GM06990 (cell line): ENCODE results near the gene CXCR5.

Source experiments
- DNase-seq: peaks from one replicate; pipeline ENCODE4 v3.0.0-alpha.2; 2011; ENCODE audit not compliant: insufficient read length; ENCODE audit errors: extremely low read depth
- H3K27me3 ChIP-seq: replicated peaks from 2 replicates; pipeline ENCODE4 v1.6.0; 2011; ENCODE audit warnings: low read length; ENCODE audit not compliant: control insufficient read depth, insufficient read depth
- H3K36me3 ChIP-seq: 2 replicates; pipeline ENCODE4 v1.5.1; 2011; ENCODE audit warnings: low read length; ENCODE audit not compliant: control insufficient read depth, insufficient read depth
- H3K4me3 ChIP-seq: replicated peaks from 2 replicates; pipeline ENCODE4 v1.5.1; 2011; ENCODE audit warnings: low read depth, mild to moderate bottlenecking, control low read depth, low read length
- TF ChIP-seq, protein P1 (sequence below): IDR thresholded peaks from 2 replicates; pipeline ENCODE4 v1.5.1; 2011; ENCODE audit warnings: low read length, control low read depth, mild to moderate bottlenecking, inconsistent platforms; ENCODE audit not compliant: insufficient read depth, poor library complexity, severe bottlenecking

The CXCR5 gene

DNA sequence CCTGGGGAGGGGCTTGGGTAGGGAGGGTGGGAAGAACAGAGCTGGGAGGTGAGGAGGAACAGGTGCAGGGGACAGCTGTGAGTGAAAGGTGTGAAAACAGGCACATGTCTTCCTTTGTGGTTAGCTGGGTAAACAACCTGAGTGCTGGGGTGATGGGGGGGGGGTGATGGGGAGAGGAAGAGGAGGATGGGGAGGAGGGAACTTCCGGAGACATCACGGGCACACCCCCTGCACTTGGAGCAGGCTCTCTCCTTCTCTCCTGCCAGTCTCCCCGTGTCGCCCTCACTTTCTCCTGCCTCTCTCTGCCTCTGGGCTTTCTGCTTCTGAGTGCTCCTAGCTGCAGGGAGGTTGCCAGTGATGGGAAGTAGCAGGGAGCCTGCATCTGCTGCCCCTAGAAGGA lies 8.8 kb downstream of the CXCR5 start:
- TF ChIP-seq, protein P1, sequence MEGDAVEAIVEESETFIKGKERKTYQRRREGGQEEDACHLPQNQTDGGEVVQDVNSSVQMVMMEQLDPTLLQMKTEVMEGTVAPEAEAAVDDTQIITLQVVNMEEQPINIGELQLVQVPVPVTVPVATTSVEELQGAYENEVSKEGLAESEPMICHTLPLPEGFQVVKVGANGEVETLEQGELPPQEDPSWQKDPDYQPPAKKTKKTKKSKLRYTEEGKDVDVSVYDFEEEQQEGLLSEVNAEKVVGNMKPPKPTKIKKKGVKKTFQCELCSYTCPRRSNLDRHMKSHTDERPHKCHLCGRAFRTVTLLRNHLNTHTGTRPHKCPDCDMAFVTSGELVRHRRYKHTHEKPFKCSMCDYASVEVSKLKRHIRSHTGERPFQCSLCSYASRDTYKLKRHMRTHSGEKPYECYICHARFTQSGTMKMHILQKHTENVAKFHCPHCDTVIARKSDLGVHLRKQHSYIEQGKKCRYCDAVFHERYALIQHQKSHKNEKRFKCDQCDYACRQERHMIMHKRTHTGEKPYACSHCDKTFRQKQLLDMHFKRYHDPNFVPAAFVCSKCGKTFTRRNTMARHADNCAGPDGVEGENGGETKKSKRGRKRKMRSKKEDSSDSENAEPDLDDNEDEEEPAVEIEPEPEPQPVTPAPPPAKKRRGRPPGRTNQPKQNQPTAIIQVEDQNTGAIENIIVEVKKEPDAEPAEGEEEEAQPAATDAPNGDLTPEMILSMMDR: no peak
- H3K36me3 ChIP-seq: peaks cover 1% of the 10 kb centered on the region
- no peak overlapping the region for H3K4me3 ChIP-seq
- no peaks in the 10 kb centered on the region for H3K27me3 ChIP-seq
- DNase-seq: peak; percentile 50

DNA sequence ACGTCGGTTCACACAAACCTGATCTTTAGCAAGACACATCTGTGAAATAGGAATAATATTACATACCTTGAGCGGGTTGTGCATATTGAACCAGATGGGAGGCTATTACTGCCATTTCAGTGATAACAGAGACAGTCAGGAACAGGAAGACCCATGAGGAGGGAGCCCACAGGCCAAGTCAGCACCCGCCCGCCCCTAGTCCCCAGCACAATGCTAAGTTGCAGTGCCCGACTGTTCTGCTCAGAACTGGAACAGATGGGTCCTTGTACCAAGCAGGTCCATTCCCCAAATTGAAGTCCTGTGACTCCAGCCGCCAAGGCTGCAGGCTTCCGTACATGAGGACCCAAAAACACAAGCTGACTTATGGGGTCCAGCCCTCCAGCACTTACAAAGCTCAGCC lies 9.3 kb downstream of the CXCR5 start:
- TF ChIP-seq, protein P1: no peak
- Histone ChIP-seq H3K36me3 (peaks cover 1% of the 10 kb centered on the region), H3K27me3 (no peaks in the 10 kb centered on the region), H3K4me3 (no peak overlapping the region)
- no peak for DNase-seq

DNA sequence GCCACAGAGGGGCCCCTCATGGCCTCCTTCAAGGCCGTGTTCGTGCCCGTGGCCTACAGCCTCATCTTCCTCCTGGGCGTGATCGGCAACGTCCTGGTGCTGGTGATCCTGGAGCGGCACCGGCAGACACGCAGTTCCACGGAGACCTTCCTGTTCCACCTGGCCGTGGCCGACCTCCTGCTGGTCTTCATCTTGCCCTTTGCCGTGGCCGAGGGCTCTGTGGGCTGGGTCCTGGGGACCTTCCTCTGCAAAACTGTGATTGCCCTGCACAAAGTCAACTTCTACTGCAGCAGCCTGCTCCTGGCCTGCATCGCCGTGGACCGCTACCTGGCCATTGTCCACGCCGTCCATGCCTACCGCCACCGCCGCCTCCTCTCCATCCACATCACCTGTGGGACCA lies 10.0 kb downstream of the CXCR5 start:
- H3K4me3 ChIP-seq: no peak overlapping the region
- H3K27me3 ChIP-seq: no peaks in the 10 kb centered on the region
- TF ChIP-seq, protein P1: no peak
- DNase-seq: no peak
- peaks cover 4% of the 10 kb centered on the region for H3K36me3 ChIP-seq

DNA sequence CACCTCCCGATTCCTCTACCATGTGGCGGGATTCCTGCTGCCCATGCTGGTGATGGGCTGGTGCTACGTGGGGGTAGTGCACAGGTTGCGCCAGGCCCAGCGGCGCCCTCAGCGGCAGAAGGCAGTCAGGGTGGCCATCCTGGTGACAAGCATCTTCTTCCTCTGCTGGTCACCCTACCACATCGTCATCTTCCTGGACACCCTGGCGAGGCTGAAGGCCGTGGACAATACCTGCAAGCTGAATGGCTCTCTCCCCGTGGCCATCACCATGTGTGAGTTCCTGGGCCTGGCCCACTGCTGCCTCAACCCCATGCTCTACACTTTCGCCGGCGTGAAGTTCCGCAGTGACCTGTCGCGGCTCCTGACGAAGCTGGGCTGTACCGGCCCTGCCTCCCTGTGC lies 10.5 kb downstream of the CXCR5 start:
- H3K27me3 ChIP-seq: no peaks in the 10 kb centered on the region
- no peak for DNase-seq
- no peak overlapping the region for H3K4me3 ChIP-seq
- TF ChIP-seq, protein P1: no peak
- H3K36me3 ChIP-seq: peaks cover 4% of the 10 kb centered on the region

DNA sequence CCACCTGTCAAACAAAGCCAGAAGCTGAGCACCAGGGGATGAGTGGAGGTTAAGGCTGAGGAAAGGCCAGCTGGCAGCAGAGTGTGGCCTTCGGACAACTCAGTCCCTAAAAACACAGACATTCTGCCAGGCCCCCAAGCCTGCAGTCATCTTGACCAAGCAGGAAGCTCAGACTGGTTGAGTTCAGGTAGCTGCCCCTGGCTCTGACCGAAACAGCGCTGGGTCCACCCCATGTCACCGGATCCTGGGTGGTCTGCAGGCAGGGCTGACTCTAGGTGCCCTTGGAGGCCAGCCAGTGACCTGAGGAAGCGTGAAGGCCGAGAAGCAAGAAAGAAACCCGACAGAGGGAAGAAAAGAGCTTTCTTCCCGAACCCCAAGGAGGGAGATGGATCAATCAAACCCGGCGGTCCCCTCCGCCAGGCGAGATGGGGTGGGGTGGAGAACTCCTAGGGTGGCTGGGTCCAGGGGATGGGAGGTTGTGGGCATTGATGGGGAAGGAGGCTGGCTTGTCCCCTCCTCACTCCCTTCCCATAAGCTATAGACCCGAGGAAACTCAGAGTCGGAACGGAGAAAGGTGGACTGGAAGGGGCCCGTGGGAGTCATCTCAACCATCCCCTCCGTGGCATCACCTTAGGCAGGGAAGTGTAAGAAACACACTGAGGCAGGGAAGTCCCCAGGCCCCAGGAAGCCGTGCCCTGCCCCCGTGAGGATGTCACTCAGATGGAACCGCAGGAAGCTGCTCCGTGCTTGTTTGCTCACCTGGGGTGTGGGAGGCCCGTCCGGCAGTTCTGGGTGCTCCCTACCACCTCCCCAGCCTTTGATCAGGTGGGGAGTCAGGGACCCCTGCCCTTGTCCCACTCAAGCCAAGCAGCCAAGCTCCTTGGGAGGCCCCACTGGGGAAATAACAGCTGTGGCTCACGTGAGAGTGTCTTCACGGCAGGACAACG lies 11.7 kb downstream of the CXCR5 start:
- TF ChIP-seq, protein P1: peak; percentile 10
- no peak overlapping the region; the same call in 1 of the 2 replicates for H3K4me3 ChIP-seq
- peak; percentile 77 for DNase-seq
- H3K36me3 ChIP-seq: peaks cover 10% of the 10 kb centered on the region
- no peaks in the 10 kb centered on the region for H3K27me3 ChIP-seq

DNA sequence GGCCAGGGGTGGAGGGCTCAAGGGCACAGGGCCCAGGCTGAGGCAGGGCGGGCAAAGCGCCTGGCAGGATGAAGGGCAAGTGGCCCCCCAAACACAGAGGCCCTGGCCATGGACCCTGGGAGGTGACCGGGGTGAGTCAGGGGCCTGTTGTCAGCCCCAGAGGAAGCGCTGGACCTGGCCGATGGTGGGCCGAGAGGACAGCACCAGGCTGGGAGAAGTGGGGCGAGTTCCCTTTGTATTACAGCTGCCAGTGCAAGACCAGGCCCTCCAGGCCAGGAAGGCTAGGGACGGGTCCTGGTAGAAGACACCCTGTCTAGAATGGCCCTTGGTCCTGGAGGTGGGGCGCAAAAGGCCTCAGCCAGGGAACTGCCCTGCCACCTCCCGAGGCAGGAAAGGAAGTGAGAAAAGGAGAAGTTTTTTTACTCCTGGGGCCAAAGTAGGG lies 12.8 kb downstream of the CXCR5 start:
- DNase-seq: no peak
- Histone ChIP-seq H3K36me3 (peaks cover 11% of the 10 kb centered on the region), H3K27me3 (no peaks in the 10 kb centered on the region), H3K4me3 (no peak overlapping the region)
- TF ChIP-seq, protein P1: no peak
